Lung (tissue), 16 donors: ENCODE results near the gene OR5B17. TPM values are rescaled to one million over a fixed set of nuclear protein-coding genes. Genes with fewer than 3 reads are reported as not detected.
"Not testable (repeated sequence)": the region's sequence is repeated elsewhere in the genome, so short reads cannot be mapped to it uniquely, and the experiment has no call there.

Experiments
- ATAC-seq: fragments of 200-7000 bp; cut with Tn5 transposase; one replicate; pipeline ENCODE4 v1.9.1; 2020; ENCODE audit warnings: moderate number of reproducible peaks; ENCODE audit not compliant: insufficient read depth, low FRiP score
- DNase-seq, 3 donors: peaks; one replicate each; pipeline ENCODE4 v3.0.0-alpha.2; 2013 to 2017
- H3K27ac ChIP-seq, 2 donors: one replicate each; pipeline ENCODE4 v1.5.1; 2013; ENCODE audit warnings: mild to moderate bottlenecking in 2 of 2, moderate library complexity in 2 of 2, control low read depth in 1 of 2, inconsistent platforms in 1 of 2, low read depth in 1 of 2, low read length in 1 of 2
- H3K27me3 ChIP-seq, 3 donors: one replicate each; pipeline ENCODE4 v1.5.1; 2013; ENCODE audit warnings: low read length in 2 of 3; ENCODE audit not compliant: control insufficient read depth in 3 of 3, insufficient read depth in 3 of 3
- H3K36me3 ChIP-seq, 4 donors: one replicate each; pipeline ENCODE4 v1.5.1; 2013; ENCODE audit warnings: low read length in 4 of 4, mild to moderate bottlenecking in 1 of 4, moderate library complexity in 1 of 4; ENCODE audit not compliant: control insufficient read depth in 4 of 4, insufficient read depth in 4 of 4
- H3K4me1 ChIP-seq, 5 donors: one replicate each; pipeline ENCODE4 v1.5.1; 2013; ENCODE audit warnings: low read length in 5 of 5, mild to moderate bottlenecking in 2 of 5, moderate library complexity in 1 of 5; ENCODE audit not compliant: control insufficient read depth in 5 of 5, insufficient read depth in 5 of 5
- H3K4me3 ChIP-seq: one replicate; pipeline ENCODE4 v1.5.1; 2013; ENCODE audit warnings: mild to moderate bottlenecking, control low read depth, moderate library complexity
- H3K9ac ChIP-seq, 2 donors: one replicate each; pipeline ENCODE4 v1.5.1; 2013; ENCODE audit warnings: low read length in 2 of 2, control low read depth in 1 of 2; ENCODE audit not compliant: insufficient read depth in 1 of 2
- H3K9me3 ChIP-seq, 4 donors: one replicate each; pipeline ENCODE4 v1.5.1; 2013; ENCODE audit warnings: low read length in 3 of 4, mild to moderate bottlenecking in 1 of 4, moderate library complexity in 1 of 4; ENCODE audit not compliant: control insufficient read depth in 4 of 4, insufficient read depth in 3 of 4
- CTCF ChIP-seq: IDR thresholded peaks from 2 replicates; pipeline ENCODE4 v1.5.1; 2012; ENCODE audit warnings: mild to moderate bottlenecking; ENCODE audit errors: control extremely low read depth, extremely low read depth
- WGBS, 2 donors: extraction: QIAGEN DNeasy Blood & Tissue Kit; methylation state at CpG; one replicate each; pipeline ENCODE4 v1.1.7; 2013; 5-methylcytosine and 5-hydroxymethylcytosine counted together
- long read RNA-seq, 5 donors: transcript quantifications; one replicate each; lab custom pipeline, GENCODE V29; 2026
- polyA plus RNA-seq, 2 donors: library from polyadenylated mRNA; stranded (reverse); fragments of 200-250 nt; gene quantifications; one replicate each; pipeline ENCODE4 v1.2.1, GENCODE V29; 2013
- total RNA-seq, 2 donors: library from RNA; depleted of rRNA in 1 of 2; stranded (reverse); fragments of >200 nt in 1 of 2; gene quantifications; one replicate each; pipeline ENCODE4 v1.2.1, GENCODE V29; 2014 to 2021
- donor health status: control.
- donor health status: control.
- donor health status: Bipolar disorder and iron deficiency.
- donor health status: healthy.
- donor health status: DM: yes; HTN: yes; CAD: no.

Gene OR5B17
- total RNA-seq (not detected), polyA plus RNA-seq (not detected)
- long read RNA-seq, donor 1 = 0 reads
- long read RNA-seq, donor 2 = 0 reads
- long read RNA-seq, donor 3 = 0 reads
- long read RNA-seq, donor 4 = 0 reads
- long read RNA-seq, donor 5 = 0 reads

DNA sequence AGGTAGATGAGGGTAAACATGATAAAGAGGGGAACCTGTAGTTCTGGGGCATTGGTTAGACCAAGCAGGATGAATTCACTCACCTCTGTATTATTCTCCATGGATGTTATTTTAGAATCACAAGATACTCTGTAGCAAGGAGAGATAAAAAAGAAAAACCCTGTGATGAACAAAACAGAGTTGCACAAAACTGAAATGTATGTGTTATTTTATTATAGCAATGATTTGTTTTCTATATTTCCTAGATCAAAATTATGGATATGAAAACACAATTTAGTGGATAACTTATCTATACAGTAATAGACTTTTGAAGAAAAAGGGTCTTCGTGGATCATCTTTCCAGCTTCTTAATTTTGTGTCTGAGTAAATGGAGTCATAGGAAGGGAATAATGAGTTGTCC lies at the start of gene OR5B17:
Gene OR5B17 (minus strand): TSS at position 101 of the 400 bp plus-strand sequence. CDS start 0 bp downstream, at position 101.
- Histone ChIP-seq H3K27ac (no peak within 1 kb of the TSS), H3K27me3 (no peaks in the 10 kb centered on the region), H3K4me1 (no peaks in the 10 kb centered on the region), H3K4me3 (no peak within 1 kb of the TSS), H3K9ac (no peak within 1 kb of the TSS), H3K9me3 (no peaks in the 10 kb centered on the region), H3K36me3 (no peaks in the 10 kb centered on the region)
- TF ChIP-seq CTCF = no peak
- 59 to 70% methylated on average over 1 of the region's 1 CpG for WGBS, 2 donors
- ATAC-seq (no peak), DNase-seq (no peak)

DNA sequence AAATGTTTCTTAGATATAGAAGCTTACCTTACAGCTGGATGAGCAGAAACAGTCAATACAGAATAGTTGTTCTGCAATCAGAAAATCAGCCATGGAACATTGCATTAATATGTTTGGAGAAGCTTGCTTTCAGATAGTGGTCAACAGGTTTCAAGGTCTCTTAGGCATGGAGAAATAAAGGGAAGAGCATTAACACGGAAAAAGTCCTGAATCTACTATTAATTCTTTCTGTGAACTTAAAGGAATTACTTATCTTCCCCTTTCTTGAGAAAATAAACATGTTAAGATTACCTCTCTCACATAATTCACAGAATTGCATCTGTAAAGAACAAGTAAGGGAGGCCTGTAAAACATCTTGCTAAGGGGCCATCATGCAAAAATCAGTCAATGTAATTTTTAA lies 47.9 kb upstream of the OR5B17 start, which contains the start of gene OR5B3:
Gene OR5B3 (minus strand): TSS at position 101 of the 400 bp plus-strand sequence. CDS start 3,465 bp downstream, outside the sequence.
- no peak for DNase-seq
- no peaks in the 10 kb centered on the region for H3K27me3 ChIP-seq
- no peak within 1 kb of the TSS for H3K9ac ChIP-seq
- ATAC-seq = no peak
- peaks cover 0 to 20% (median 9%) of the 10 kb centered on the region in 4 donors for H3K9me3 ChIP-seq
- no peak within 1 kb of the TSS for H3K27ac ChIP-seq
- TF ChIP-seq CTCF = no peak
- WGBS, 2 donors = 69 to 77% methylated on average over 1 of the region's 1 CpG
- no peak within 1 kb of the TSS for H3K4me3 ChIP-seq
- H3K4me1 ChIP-seq = no peaks in the 10 kb centered on the region
- H3K36me3 ChIP-seq = no peaks in the 10 kb centered on the region

- WGBS, 2 donors = 78 to 85% methylated on average over 1 of the region's 2 CpGs
- H3K27me3 ChIP-seq, H3K4me1 ChIP-seq, H3K9me3 ChIP-seq, H3K4me3 ChIP-seq, H3K9ac ChIP-seq, DNase-seq, H3K27ac ChIP-seq, H3K36me3 ChIP-seq, ATAC-seq: not testable (repeated sequence)
These were observed 40.8 kb upstream of the OR5B17 start for GRCh38 chr11:58399622-58400021.

- no peaks in the 10 kb centered on the region for H3K4me1 ChIP-seq
- no peak overlapping the region for H3K4me3 ChIP-seq
- no peaks in the 10 kb centered on the region for H3K36me3 ChIP-seq
- DNase-seq = no peak
- 84 to 89% methylated on average over 2 of the region's 2 CpGs for WGBS, 2 donors
- H3K27ac ChIP-seq = no peak overlapping the region
- no peak overlapping the region for H3K9ac ChIP-seq
- no peaks in the 10 kb centered on the region for H3K27me3 ChIP-seq
- ATAC-seq = no peak
- no peak for TF ChIP-seq CTCF
- peaks cover 0 to 4% (median under 1%) of the 10 kb centered on the region in 4 donors for H3K9me3 ChIP-seq
These were observed 36.7 kb upstream of the OR5B17 start for GRCh38 chr11:58395581-58395980.
